GM19372 (cell line): Measurements from ENCODE around the gene PTRHD1.

Source experiments
- ATAC-seq: cut with Tn5 transposase; IDR thresholded peaks from one replicate; pipeline ENCODE4 v1.9.1; 2021; ENCODE audit warnings: mild to moderate bottlenecking, low read depth, moderate library complexity; ENCODE audit not compliant: unreplicated experiment

Gene PTRHD1

GRCh38 chr2:24763843-24764242 is 29.3 kb downstream of the PTRHD1 start:
- no peak for ATAC-seq

GRCh38 chr2:24762518-24762917 is 30.7 kb downstream of the PTRHD1 start:
- no peak for ATAC-seq

GRCh38 chr2:24761866-24762265 is 31.3 kb downstream of the PTRHD1 start:
- no peak for ATAC-seq

- ATAC-seq, result no peak
Measured at GRCh38 chr2:24756789-24757188, 36.4 kb downstream of the PTRHD1 start.

- no peak for ATAC-seq
Measured at GRCh38 chr2:24754985-24755705, 38.0 kb downstream of the PTRHD1 start.

- no peak for ATAC-seq
Measured at GRCh38 chr2:24749069-24749691, 44.0 kb downstream of the PTRHD1 start.

- ATAC-seq, result no peak
Measured at GRCh38 chr2:24747299-24747698, 45.9 kb downstream of the PTRHD1 start.

GRCh38 chr2:24745825-24746224 is 47.4 kb downstream of the PTRHD1 start:
- ATAC-seq, result no peak

- no peak for ATAC-seq
Measured at GRCh38 chr2:24744356-24744755, 48.8 kb downstream of the PTRHD1 start.

- no peak for ATAC-seq
Measured at GRCh38 chr2:24743924-24744323, 49.3 kb downstream of the PTRHD1 start.

- no peak for ATAC-seq
Measured at GRCh38 chr2:24742730-24743129, 50.5 kb downstream of the PTRHD1 start.

GRCh38 chr2:24740142-24740541 is 53.0 kb downstream of the PTRHD1 start:
- no peak for ATAC-seq
